Globus pallidus (tissue), 1 donor: ENCODE measurements around the gene POR.
"Not testable (repeated sequence)": the region's sequence is repeated elsewhere in the genome, so short reads cannot be mapped to it uniquely, and the experiment has no call there.

Experiments
- DNase-seq: peaks from one replicate; pipeline ENCODE4 v3.0.0-alpha.2; 2015; ENCODE audit warnings: low spot score

Gene POR

DNA sequence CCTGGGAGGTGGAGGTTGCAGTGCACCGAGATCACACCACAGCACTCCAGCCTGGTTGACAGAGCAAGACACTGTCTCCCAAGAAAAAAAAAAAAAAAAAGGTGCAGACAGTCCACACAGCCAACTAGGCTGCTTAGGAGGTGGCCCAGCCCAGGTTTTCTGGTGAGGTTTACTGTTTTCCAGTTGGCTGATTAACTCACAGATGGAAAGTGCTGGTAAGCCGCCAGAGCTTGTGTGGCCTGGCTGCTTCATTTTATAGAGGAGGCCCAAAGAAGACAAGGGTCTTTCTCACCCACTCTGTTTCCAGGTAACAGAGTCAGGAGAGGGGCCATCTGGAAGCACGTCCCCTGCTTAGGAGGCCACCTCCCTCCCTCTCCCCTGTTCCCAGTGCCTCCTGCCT lies 29.9 kb upstream of the POR start:
- DNase-seq = no peak

DNA sequence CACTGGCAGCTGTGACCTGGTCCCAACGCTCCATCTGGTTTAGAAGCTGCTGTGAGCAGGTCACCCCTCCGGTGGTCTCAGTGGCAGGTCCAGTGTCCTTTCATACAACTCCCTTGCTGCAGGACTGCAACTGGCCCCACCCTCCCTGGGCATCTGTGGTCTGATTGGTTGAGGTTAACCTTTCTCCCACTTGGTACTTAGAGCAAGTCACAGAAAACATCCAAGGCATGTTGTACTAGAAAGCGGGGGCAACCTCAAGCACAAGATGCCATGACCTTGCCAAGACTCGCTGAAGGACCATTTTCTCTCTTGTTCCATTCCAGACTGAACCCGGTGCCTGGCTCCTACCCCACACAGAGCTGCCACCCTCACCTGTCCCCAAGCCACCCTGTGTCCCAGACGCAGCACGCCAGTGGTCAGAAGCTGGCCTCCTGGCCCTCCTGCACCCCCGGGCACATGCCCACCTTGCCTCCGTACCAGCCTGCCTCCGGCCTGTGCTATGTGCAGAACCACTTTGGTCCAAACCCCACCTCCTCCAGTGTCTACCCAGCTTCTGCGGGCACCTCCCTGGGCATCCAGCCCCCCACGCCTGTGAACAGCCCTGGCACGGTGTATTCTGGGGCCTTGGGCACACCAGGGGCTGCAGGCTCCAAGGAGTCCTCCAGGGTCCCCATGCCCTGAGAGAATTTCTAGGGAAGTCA lies 27.1 kb upstream of the POR start:
- DNase-seq = no peak

DNA sequence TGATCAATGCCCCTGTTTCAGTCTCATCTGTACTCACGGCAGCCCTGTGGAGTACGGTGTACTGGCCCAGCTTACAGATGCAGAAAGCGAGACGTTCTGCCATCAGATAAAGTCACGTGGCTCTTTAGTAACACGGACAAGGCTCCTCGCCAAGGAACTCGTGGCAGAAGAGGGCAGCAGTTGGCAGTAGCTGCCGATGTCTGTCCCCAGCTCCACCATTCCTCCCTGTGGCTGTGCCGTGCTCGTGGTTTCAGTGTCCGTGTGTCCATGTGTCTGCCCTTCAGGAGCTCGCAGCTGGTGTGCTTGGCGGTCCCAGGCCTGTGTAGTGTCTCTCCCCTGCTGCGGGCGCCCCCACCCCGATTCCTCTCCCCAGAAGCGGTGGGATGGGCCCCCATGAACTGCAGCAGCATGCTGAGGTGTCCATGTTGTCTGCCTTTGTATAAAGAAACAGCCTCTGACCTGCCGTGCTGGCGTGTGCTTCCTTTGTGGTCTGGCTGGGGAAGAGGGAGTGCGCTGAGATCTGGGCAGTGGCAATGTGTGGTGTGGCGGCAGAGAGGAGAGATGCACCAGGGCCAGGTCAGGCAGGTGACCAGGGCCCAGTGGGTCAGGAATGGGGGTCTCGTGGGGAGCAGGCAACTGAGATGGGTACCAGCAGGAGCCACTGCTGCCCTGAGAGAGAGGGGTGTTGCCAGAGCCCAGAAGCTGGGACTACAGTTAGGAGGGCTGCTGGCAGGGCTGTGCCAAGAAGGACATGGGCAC lies 26.3 kb upstream of the POR start:
- DNase-seq = peak; percentile 79

DNA sequence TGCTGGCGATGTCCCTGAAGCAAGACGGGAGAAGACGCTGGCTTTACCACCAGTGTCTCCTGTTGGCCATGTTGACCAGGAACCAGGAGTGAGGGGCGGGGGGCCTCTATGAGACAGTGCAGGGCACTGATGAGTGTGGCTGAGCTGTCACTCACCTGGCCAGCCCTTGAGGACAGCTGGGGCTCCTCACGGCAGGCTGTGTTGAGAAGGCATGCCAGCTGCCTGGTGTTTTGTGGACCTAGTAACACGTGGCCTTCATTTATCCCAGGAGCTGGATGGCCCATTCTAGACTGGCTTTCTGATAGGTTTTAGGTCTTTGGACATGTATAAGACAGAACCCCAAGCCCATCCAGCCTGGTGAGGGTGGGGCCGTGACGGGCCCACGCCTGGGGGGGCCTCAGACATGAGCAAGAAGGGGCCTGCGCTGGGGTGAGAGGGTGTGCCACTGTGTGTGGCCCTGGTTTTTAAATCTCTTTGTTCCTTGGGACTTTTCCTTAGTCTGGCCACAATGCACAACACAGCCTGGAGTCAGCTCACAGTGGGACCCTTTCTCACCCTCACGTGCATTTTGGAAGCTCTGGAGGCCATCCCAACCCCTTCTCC lies 25.6 kb upstream of the POR start:
- no peak for DNase-seq

DNA sequence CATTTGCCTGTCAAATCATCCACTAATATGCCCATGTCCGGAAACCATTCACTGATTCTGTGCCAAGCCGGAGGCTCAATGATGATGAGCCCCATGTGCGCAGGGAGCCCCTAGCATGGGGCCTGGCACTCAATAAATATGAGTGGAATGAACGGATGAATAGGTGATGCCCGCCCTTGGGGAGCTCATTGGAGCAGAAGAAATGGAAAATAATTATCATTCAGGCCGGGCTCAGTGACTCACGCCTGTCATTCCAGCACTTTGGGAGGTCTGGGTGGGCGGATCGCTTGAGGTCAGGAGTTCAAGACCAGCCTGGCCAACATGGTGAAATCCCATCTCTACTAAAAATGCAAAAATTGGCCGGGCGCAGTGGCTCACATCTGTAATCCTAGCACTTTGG lies 25.1 kb upstream of the POR start:
- DNase-seq = no peak

DNA sequence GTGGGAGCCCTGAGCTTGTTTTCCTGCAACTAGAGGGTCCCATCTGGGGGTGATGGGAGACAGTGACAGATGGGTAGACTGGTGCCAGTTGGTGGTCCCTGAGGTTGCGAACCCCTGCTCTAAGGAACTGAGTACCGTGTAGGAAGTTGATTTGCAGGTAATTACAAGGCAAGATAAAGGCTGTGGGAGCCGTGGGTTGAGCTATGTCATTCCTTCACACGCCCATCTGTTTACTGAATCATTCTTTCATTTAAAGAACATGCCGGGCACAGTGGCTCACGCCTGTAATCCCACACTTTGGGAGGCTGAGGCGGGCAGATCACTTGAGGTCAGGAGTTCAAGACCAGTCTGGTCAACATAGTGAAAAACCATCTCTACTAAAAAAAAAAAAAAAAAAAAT lies 23.7 kb upstream of the POR start:
- not testable (repeated sequence) for DNase-seq

DNA sequence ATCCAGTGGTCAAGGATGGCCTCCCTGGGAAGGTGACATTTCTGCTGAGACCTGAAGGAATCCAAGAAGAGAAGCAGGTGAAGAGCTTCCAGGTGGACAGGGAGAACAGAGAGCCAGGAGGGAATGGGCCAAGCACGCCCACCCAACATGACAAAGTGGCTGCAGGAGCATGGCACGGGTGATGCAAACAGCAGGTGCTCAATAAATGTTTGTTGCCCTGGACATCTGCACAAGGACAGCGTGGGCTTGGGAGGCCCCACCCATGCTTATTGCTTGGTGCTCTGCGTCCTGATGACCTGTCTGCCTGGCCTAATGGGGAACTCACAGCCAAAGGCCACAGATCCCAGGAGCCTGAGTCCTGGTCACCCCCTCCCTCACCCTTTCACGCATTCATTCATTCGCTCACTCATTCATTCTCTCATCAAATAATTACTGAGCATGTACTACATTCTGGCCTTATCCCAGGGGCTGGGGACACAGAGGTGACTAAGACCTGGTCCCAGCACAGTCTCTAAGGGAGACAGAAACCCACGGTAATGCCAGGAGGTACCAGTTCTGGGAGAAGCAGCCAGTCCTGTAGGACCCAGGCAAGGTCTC lies 23.0 kb upstream of the POR start:
- DNase-seq = no peak

DNA sequence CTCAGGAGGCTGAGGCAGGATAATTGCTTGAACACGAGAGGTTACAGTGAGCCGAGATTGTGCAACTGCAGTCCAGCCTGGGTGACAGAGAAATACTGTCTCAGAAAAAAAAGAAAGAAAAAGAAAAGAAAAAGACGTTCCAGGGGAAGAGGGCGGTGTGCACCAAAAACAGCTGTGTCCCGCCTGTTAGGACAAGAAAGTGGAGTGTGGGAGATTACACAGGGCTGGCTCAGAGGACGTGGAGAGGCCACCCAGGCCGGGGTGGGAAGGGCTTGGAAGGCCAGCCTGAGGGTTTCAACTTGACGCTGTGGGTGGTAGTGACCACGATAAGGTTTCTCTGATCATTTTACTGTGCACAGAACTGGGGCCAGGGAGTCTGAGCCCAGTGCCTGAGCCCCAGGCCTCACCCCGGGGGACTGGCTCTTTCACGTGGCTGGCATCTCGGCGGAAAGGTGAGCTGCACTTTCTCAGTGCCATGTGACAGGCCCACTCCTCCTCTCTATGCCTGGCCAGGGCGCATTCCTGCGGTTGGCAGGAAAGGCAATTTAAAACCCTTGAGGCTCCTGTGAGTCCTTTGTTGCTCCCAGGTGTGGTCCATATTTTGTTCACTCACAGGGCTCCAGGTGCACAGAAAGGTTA lies 22.2 kb upstream of the POR start:
- DNase-seq = no peak

DNA sequence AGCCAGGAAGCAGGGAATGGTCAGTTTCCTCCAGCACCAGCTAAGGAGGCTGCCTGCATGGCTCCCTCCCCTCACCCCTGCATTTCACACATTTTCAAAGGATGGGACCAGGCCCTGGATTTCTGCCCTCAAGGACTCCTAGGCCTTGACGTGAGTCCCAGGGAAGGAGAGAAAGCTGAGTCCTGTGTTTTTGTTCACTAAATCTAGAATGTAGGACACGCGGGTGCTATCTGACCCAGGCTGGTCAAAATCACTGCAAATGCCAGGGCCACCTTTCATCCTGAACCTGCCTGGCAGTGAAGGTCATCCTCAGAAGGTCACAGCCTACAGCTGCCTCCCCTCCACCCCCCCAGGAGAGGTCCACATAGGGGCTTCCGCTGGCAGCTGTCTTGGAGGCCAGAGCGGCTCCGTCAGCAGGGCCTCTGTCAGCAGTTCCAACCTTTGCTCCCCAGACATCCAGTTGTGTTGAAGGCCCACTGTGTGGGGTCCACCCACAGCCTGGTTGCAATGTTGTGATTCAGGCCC lies 18.1 kb upstream of the POR start:
- DNase-seq = no peak

DNA sequence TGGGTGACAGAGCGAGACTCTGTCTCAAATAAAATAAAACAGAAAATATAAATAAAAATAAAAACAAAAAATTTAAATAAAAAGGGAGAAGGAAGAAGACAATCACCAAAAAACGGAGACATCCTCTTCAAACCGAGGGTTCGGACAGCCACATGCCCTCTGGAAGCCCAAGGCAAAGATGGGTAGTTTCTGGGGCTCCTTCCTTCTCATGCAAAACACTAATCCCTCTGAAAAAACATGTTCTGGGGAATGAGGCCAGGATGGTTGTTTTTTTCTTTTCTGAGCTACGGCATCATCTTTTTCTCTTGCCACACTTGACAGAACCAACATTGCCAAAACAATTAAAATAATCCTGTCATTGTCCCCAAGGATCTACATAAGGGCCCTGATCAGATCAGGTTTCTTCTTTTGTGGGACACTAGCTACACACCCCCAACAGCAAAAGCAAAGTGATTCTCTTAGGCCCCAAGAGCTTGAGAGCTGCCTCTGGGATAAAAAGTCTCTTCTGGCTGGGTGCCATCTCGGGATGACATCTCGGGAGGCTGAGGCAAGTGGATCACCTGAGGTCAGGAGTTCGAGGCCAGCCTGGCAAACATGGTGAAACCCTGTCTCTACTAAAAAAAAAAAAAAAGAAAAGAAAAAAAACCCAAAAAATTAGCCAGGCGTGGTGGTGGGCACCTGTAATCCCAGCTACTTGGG lies 14.2 kb upstream of the POR start:
- no peak for DNase-seq

DNA sequence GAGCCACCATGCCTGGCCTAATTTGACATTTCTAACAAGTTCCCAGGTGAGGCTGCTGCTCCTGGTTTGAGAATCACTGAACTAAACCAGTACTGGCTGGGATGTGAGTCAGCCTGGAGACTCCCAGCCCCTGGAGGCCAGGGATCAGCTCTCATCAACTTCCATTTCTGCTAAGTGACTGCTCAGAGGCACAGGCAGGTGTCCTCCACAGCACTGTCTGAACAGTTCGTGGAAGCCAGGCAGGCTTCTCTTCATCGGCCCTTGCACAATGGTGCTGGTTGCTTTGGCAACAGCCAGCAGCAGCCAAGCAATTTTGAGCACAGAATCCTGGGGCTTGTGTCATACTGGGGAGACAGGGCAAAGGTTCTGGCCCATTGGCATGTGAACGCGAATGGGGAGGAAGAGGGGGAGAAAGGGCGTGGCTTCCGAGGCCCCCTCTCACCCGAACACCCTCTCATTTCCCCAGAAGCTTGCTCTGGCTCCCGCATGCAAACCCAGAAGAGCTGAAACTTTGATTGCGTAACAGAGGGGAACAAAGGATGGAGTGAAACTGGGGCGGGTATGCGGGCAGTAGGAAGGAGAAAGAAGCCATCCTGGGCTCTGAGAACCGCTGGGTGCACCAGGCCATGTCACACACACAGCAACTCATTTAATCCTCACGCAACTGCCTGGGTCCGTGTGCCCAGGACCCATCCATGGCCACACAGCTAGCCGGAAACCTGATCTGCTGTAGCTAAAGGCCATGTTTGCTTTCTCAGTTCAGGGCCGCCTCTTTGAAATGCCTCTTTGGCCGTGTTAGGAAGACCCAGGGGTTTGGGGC lies 9.0 kb upstream of the POR start:
- DNase-seq = peak; percentile 62

DNA sequence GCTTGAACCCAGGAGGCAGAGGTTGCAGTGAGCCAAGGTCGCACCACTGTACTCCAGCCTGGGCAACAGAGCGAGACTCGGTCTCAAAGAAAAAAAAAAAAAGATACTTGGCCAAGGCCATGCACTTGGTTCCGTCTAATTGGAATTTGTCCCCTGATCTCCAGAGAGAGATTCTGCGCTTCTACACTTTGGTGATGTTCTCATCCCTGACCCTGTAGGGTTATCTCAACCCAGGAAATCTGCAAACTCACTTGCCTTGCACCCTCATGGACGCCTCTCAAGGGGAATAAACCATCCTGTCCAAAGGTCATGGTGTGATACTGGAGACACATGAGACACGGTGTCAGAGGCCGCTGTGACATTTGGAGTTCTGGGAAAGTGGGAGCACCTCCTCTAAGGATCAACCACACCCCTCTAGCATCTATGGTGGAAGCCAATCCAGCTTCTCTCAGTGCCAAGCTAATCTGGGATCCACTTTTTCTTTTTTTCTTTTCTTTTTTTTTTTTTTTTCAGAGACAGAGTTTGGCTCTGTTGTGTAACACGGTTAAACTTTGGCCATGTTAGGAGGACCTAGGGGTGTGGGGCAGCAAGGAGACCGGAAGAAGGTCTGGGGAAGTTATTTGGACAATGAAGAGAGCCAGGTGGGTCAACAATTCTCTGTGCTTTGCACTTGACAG lies 7.8 kb upstream of the POR start:
- DNase-seq = no peak

DNA sequence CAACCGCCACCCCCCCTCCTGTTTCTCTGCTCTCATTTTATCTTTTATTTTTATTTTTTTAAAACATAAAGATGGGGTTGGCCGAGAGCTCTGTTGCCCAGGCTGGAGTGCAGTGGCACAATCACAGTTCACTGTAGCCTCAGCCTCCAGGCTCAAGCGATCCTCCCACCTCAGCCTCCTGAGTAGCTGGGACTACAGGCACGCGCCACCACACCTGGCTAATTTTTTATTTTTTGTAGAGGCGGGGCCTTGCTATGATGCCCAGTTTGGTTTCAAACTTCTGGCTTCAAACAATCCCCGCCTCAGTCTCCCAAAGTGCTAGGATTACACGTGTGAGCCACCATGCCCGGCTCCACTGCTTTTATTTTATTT lies 7.3 kb upstream of the POR start:
- not testable (repeated sequence) for DNase-seq

DNA sequence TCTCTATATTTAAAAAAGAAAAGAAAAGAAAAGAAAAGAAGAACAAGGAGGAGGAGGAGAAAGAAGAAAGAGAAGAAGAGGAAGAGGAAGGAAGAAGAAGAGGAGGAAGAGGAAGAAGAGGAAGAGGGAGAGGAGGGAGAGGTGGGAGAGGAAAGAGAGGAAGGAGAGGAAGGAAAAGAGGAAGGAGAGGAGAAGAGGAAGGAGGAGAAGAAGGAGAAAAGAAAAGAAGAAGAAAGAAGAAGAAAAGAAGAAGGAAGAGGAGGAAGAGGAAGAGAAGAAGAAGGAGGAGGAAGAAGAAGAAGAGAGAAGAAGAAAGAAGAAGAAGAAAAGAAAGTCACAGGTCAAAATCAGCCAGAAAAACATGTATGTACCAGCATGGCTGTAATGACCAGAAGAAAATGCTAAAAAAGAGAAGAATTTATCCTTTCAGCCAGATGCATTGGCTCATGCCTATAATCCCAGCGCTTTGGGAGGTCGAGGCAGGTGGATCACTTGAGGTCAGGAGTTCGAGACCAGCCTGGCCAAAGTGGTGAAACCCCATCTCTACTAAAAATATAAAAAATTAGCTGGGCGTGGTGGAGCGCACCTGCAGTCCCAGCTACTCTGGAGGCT lies 5.3 kb upstream of the POR start:
- no peak for DNase-seq

DNA sequence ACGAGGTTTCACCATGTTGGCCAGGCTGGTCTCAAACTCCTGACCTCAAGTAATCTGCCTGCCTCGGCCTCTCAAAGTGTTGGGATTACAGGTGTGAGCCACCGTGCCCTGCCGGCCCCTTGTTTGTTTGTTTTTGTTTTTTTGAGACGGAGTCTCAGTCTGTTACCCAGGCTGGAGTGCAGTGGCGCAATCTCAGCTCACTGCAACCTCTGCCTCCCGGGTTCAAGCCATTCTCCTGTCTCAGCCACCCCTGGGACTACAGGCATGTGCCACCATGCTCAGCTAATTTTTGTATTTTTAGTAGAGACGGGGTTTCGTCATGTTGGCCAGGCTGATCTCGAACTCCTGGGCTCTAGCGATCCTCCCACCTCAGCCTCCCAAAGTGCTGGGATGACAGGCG lies 3.8 kb upstream of the POR start:
- DNase-seq = not testable (repeated sequence)

DNA sequence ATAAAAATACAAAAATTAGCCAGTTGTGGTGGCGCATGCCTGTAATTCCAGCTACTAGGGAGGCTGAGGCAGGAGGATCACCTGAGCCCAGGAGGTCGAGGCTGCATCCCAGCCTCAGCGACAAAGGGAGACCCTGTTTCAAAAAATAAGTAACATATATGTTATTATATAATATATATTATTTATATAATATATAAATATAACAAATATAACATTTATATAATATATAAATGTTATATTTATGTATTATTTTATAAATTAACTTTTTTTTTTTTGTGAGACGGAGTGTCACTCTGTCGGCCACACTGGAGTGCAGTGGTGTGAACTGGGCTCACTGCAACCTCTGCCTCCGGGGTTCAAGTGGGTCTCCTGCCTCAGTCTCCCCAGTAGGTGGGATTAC lies 1.5 kb upstream of the POR start:
- no peak for DNase-seq

DNA sequence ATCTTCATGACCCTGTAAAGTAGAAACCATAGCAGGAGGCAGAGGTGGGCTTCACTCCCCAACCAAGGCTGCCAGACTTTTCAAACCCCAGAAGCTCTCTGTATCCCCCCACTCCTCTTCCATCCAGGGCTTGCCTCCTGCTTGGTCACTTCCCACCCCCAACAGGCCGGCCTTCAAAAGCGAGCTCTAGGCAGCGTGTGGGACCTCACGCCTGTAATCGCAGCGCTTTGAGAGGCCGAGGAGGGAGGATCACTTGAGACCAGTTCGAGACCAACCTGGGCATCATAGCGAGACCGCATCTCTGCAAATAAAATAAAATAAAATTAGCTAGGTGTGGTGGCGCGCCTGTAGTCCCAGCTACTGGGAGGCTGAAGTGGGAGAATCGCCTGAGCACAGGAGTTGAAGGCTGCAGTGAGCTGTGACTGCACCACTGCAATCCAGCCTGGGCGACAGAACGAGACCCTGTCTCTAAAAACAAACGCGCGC lies 743 bp upstream of the POR start:
- no peak for DNase-seq

DNA sequence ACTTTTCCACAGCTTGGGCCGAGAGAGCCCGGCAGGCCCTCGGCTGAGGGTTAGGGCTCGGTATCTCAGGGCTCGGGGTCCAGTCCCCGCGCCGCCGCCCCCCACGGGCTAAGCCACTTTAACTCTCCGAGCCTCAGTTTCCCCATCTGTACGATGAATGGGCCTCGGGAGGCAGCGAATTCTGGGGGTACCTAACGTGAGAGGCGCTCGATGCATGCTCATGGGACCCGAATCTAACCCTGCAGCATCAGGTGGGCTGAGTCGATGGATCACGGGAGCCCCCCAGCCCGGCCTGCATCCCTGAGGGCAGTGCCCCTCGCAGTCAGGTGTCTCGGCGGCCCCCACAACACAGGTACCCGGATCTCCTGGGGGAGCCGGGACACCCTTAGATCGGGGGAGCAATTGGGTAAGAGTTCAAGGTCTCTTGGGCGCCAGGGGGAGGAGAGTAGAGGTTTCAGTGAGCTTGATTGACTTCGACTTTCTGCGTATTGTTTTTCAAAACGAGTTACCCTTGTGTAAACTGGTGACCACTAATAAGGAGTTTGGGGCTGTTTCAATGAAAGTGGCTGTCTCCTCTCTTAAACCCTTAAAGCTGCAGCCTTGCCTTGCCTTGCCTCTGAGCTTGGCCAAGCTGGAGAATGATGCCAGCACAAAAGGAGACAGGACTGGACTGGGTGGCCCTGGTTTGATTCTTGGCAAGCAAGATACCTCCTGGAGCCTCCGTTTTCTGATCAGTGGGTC lies 631 bp downstream of the POR start:
- no peak for DNase-seq

DNA sequence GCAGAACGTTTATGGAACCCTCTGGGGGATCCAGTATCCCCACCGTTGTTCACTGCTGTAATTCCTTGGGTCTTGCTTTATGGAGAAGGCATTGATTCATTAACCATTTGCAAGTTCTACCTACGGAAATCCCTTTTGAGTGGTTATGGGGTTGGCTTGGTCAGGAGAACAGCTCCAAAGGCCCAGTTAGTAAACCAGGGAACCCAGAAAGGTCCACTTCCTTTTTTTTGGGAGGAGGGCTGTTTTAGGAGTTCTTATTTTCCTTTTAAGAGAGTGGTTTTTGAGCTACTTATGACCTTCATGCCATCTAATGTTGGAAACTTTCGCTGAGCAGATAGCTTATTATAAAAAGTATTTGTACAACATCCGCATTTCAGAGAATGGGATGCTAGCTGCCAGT lies 1.3 kb downstream of the POR start:
- no peak for DNase-seq
